Karpas-422 (cell line): ENCODE measurements around the gene FMNL2. TPM values are rescaled to one million over a fixed set of nuclear protein-coding genes. Genes with fewer than 3 reads are reported as not detected.
"Not testable (repeated sequence)": the region's sequence is repeated elsewhere in the genome, so short reads cannot be mapped to it uniquely, and the experiment has no call there.

ENCODE experiments used
- DNase-seq: peaks from one replicate; pipeline ENCODE4 v3.0.0-alpha.2; 2015
- H2AFZ ChIP-seq: fragments of 200-600 bp; sonication (generic); 2 replicates; pipeline ENCODE4 v1.6.1; 2014; ENCODE audit warnings: antibody characterized with exemption, low read length, mixed read lengths
- H3K27ac ChIP-seq: fragments of 200-600 bp; sonication (generic); 2 replicates; pipeline ENCODE4 v1.5.1; 2014; ENCODE audit warnings: mild to moderate bottlenecking, low read length, moderate library complexity
- H3K27me3 ChIP-seq: fragments of 200-600 bp; sonication (generic); 2 replicates; pipeline ENCODE4 v1.6.1; 2014; ENCODE audit warnings: low read length, mixed read lengths
- H3K36me3 ChIP-seq: fragments of 200-600 bp; sonication (generic); 2 replicates; pipeline ENCODE4 v1.6.1; 2014; ENCODE audit warnings: low read length, mixed read lengths; ENCODE audit not compliant: insufficient read depth
- H3K4me1 ChIP-seq: fragments of 200-600 bp; sonication (generic); 2 replicates; pipeline ENCODE4 v1.6.1; 2014; ENCODE audit warnings: mild to moderate bottlenecking, low read length, mixed read lengths
- H3K4me2 ChIP-seq: fragments of 200-600 bp; sonication (generic); 2 replicates; pipeline ENCODE4 v1.6.1; 2014; ENCODE audit warnings: low read length, low read depth, mild to moderate bottlenecking; ENCODE audit not compliant: poor library complexity, severe bottlenecking
- H3K4me3 ChIP-seq: fragments of 200-600 bp; sonication (generic); 2 replicates; pipeline ENCODE4 v1.5.1; 2014; ENCODE audit warnings: mild to moderate bottlenecking, antibody characterized with exemption, low read length, mixed read lengths
- H3K79me2 ChIP-seq: fragments of 200-600 bp; sonication (generic); 2 replicates; pipeline ENCODE4 v1.6.1; 2014; ENCODE audit warnings: mild to moderate bottlenecking, low read length, mixed read lengths
- H3K9ac ChIP-seq: fragments of 200-600 bp; sonication (generic); 2 replicates; pipeline ENCODE4 v1.6.0; 2014; ENCODE audit warnings: low read length
- H3K9me2 ChIP-seq: fragments of 200-600 bp; sonication (generic), shearing (Covaris generic); replicated peaks from 2 replicates; pipeline ENCODE4 v1.6.0; 2014; ENCODE audit warnings: mild to moderate bottlenecking, low read length, moderate library complexity; ENCODE audit not compliant: insufficient read depth
- H3K9me3 ChIP-seq: fragments of 300-700, 200-600 bp; sonication (generic); 2 replicates; pipeline ENCODE4 v1.6.1; 2014; ENCODE audit warnings: low read length, mixed read lengths
- H4K20me1 ChIP-seq: fragments of 200-600 bp; sonication (generic); 2 replicates; pipeline ENCODE4 v1.6.1; 2014; ENCODE audit warnings: mild to moderate bottlenecking, antibody characterized with exemption, low read length, low read depth; ENCODE audit not compliant: insufficient read depth
- total RNA-seq: library from RNA; depleted of rRNA; stranded (reverse); fragments of >200 nt; shearing (Covaris generic); gene quantifications from 2 replicates; pipeline ENCODE4 v1.2.3, GENCODE V29; 2014; ENCODE audit warnings: low replicate concordance

FMNL2 gene
- total RNA-seq, 1 experiment from 2014 or later = 3.2 TPM

- H3K27me3 ChIP-seq = no peaks in the 10 kb centered on the region
- H3K4me2 ChIP-seq = no peak overlapping the region
- H3K9ac ChIP-seq = no peak overlapping the region
- H3K4me3 ChIP-seq = no peak overlapping the region
- H3K9me2 ChIP-seq = no peaks in the 10 kb centered on the region
- no peaks in the 10 kb centered on the region for H3K36me3 ChIP-seq
- DNase-seq = no peak
- no peaks in the 10 kb centered on the region for H3K4me1 ChIP-seq
- no peak overlapping the region for H2AFZ ChIP-seq
- H3K27ac ChIP-seq = no peak overlapping the region
- H3K9me3 ChIP-seq = no peaks in the 10 kb centered on the region
- no peaks in the 10 kb centered on the region for H4K20me1 ChIP-seq
- no peaks in the 10 kb centered on the region for H3K79me2 ChIP-seq
These were observed 25.4 kb upstream of the FMNL2 start for GRCh38 chr2:152309352-152310214.

DNA sequence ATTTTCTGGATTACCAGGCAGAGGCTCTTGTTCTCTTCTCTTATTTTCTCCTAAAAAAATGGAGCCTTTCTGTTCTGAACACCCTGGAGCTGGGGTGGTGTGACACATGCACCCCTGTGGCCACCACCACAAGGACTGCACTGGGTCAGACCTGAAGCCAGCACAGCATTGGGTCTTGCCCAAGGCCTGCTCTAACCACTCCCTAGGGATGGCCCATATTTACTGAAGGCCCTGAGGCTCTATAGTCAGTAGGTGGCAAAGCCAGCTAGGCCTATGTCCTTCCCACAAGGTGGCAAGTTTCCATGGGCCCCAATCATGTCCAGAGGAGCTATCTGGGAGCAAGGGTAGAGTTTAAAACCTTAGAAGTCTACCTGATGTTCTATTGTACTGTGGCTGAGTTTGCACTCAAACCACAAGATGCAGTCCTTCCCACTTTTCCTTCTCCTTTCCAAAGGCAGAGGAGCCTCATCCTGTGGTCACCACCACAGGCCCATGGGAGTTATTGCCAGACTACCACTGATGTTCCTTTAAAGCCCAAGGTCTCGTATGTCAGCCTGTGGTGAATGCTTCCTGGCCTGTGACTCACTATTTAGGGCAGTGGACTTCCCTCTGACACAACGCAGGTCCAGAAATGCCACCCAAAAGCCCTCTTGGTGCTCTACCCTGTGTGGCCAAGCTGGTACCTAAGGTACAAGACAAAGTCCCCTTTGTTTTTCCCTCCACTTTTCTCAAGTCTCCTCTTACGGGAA lies 15.0 kb upstream of the FMNL2 start:
- no peak overlapping the region for H3K27ac ChIP-seq
- H2AFZ ChIP-seq = no peak overlapping the region
- no peaks in the 10 kb centered on the region for H3K9me3 ChIP-seq
- no peaks in the 10 kb centered on the region for H3K4me1 ChIP-seq
- H4K20me1 ChIP-seq = no peaks in the 10 kb centered on the region
- H3K36me3 ChIP-seq = no peaks in the 10 kb centered on the region
- H3K9ac ChIP-seq = no peak overlapping the region
- H3K9me2 ChIP-seq = no peaks in the 10 kb centered on the region
- no peaks in the 10 kb centered on the region for H3K27me3 ChIP-seq
- H3K4me3 ChIP-seq = no peak overlapping the region
- no peak overlapping the region for H3K4me2 ChIP-seq
- DNase-seq = no peak
- no peaks in the 10 kb centered on the region for H3K79me2 ChIP-seq

DNA sequence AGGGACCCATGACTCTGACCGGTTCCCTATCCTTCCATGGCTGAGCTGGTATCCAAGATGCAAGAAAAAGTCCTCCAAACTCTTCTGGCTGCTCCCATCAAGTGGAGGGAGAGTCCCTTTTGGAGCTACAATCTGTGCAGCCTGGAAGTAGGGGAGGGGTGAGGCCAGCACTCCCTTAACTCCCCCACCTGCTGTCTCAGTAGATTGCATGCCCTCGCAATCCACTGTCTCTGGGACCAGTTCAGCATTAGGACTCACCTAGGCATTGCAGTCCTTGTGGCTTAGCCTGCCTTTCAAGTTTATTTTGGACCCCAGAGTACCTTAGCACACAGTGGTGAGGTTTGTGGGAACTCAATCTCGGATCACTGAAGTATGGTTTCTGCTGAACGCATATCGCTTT lies 14.2 kb upstream of the FMNL2 start:
- Histone ChIP-seq H2AFZ (no peak overlapping the region), H3K79me2 (no peaks in the 10 kb centered on the region), H3K9me3 (no peaks in the 10 kb centered on the region), H3K4me1 (no peaks in the 10 kb centered on the region), H3K36me3 (no peaks in the 10 kb centered on the region), H3K27me3 (no peaks in the 10 kb centered on the region), H3K27ac (no peak overlapping the region), H3K9me2 (no peaks in the 10 kb centered on the region), H3K9ac (no peak overlapping the region), H4K20me1 (no peaks in the 10 kb centered on the region), H3K4me3 (no peak overlapping the region), H3K4me2 (no peak overlapping the region)
- DNase-seq = no peak

DNA sequence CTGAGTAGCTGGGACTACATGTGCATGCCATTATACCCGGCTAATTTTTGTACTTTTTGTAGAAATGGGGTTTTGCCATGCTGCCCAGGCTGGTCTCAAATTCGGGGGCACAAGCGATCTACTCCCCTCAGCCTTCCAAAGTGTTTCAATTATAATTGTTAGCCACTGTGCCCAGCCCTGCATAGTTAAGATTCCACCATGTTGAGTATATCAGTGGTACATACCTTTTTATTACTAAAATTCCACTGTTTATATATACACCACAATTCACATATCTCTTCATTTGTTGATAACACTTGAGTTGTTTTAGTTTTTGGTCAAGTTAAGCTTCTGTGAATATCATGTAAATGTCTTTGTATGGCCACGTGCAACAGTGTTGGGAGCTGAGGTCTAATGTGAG lies 12.8 kb upstream of the FMNL2 start:
- Histone ChIP-seq H3K9me2 (no peaks in the 10 kb centered on the region), H3K9me3 (no peaks in the 10 kb centered on the region), H3K36me3 (no peaks in the 10 kb centered on the region), H3K27me3 (no peaks in the 10 kb centered on the region), H3K4me3 (no peak overlapping the region), H4K20me1 (no peaks in the 10 kb centered on the region), H3K27ac (no peak overlapping the region), H3K9ac (no peak overlapping the region), H3K79me2 (no peaks in the 10 kb centered on the region), H3K4me2 (no peak overlapping the region), H2AFZ (no peak overlapping the region), H3K4me1 (no peaks in the 10 kb centered on the region)
- DNase-seq = no peak

DNA sequence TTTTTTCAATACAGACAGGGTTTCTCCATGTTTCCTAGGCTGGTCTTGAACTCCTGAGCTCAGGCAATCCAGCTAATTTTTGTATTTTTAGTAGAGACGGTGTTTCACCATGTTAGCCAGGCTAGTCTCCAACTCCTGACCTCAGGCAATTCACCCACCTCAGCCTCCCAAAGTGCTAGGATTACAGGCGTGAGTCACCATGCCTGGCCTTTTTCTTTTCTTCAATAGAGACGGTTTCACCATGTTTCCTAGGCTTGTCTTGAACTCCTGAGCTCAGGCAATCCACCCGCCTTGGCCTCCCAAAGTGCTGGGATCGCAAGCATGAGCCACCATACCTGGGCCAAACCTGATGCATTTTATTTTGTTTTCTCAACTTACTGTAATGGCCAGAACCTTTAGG lies 9.8 kb upstream of the FMNL2 start:
- DNase-seq, H4K20me1 ChIP-seq, H3K9me2 ChIP-seq: not testable (repeated sequence)

DNA sequence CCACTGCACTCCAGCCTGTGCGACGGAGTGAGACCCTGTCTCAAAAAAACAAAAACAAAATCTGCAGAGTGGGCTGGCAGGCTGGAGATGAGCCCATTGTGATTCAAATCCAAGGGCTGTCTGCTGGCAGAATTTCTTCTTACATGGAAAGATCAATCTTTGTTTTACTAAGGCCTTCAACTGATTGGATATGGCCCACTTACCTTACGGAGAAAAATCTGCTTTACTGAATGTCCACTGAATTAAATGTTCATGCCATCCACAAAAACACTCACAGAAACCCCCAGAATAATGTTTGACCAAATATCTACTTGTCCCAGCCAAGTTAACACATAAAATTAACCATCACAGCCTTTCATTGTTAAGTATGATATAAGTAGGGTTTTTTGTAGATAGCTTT lies 8.3 kb upstream of the FMNL2 start:
- H3K4me1 ChIP-seq = no peaks in the 10 kb centered on the region
- no peaks in the 10 kb centered on the region for H3K27me3 ChIP-seq
- H3K27ac ChIP-seq = no peak overlapping the region
- no peaks in the 10 kb centered on the region for H3K36me3 ChIP-seq
- no peaks in the 10 kb centered on the region for H3K9me3 ChIP-seq
- no peak overlapping the region for H3K4me3 ChIP-seq
- H3K4me2 ChIP-seq = no peak overlapping the region
- no peak for DNase-seq
- no peak overlapping the region for H3K9ac ChIP-seq
- no peak overlapping the region for H2AFZ ChIP-seq
- no peaks in the 10 kb centered on the region for H3K9me2 ChIP-seq
- no peaks in the 10 kb centered on the region for H4K20me1 ChIP-seq
- no peaks in the 10 kb centered on the region for H3K79me2 ChIP-seq

More for the DNA sequence above, 9.8 kb upstream of the FMNL2 start:
- not testable (repeated sequence) for H3K4me1 ChIP-seq, H3K36me3 ChIP-seq, H3K9ac ChIP-seq, H2AFZ ChIP-seq, H3K9me3 ChIP-seq, H3K4me2 ChIP-seq, H3K27me3 ChIP-seq, H3K27ac ChIP-seq, H3K79me2 ChIP-seq, H3K4me3 ChIP-seq

DNA sequence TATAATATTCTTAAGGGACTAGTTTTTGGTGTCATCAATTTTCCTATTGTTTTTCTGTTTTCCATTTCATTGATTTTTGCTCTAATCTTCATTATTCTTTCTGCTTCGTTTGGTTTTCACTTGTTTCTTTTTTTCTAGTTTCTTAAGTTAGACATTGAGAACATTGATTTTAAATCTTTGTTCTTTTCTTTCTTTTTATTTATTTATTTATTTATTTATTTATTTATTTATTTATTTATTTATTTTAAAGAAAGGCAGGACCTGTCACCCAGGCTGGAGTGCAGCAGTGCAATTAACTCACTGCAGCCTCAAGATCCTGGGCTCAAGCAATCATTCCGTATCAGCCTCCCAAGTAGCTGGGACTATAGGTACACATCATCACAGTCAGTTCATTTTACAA lies 7.0 kb upstream of the FMNL2 start:
- DNase-seq = no peak
- Histone ChIP-seq H3K36me3 (no peaks in the 10 kb centered on the region), H3K9me3 (no peaks in the 10 kb centered on the region), H3K4me1 (no peaks in the 10 kb centered on the region), H3K79me2 (no peaks in the 10 kb centered on the region), H3K4me2 (no peak overlapping the region), H3K27ac (no peak overlapping the region), H3K4me3 (no peak overlapping the region), H2AFZ (no peak overlapping the region), H4K20me1 (no peaks in the 10 kb centered on the region), H3K9ac (no peak overlapping the region), H3K9me2 (no peaks in the 10 kb centered on the region), H3K27me3 (no peaks in the 10 kb centered on the region)

- Histone ChIP-seq H3K4me2 (no peak overlapping the region), H3K9me3 (no peaks in the 10 kb centered on the region), H3K9ac (no peak overlapping the region), H3K27me3 (no peaks in the 10 kb centered on the region), H3K27ac (no peak overlapping the region), H3K9me2 (no peaks in the 10 kb centered on the region), H3K36me3 (no peaks in the 10 kb centered on the region), H3K79me2 (no peaks in the 10 kb centered on the region), H4K20me1 (no peaks in the 10 kb centered on the region), H3K4me1 (peaks cover 6% of the 10 kb centered on the region), H3K4me3 (no peak overlapping the region), H2AFZ (no peak overlapping the region)
- DNase-seq = no peak
These were observed 4.6 kb upstream of the FMNL2 start for GRCh38 chr2:152330235-152330866.
